ENCODE results near the gene ZNF580. TPM values are rescaled to one million over a fixed set of nuclear protein-coding genes. Genes with fewer than 3 reads are reported as not detected.

Gene ZNF580
- total RNA-seq, 1 donor from 2014 or later = 35.8 TPM

DNA sequence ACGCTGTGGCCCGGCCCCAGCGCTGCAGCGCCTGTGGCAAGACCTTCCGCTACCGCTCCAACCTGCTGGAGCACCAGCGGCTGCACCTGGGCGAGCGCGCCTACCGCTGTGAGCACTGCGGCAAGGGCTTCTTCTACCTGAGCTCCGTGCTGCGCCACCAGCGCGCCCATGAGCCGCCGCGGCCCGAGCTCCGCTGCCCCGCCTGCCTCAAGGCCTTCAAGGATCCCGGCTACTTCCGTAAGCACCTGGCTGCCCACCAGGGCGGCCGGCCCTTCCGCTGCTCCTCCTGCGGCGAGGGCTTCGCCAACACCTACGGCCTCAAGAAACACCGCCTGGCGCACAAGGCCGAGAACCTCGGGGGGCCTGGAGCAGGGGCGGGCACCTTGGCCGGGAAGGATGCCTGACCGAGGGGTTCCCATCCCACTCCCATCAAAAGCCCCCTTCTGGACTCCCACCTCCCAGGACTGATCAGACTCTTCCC is 24.4 kb upstream of the ZNF580 start:
- Histone ChIP-seq H3K79me2 (ENCODE audit: insufficient read depth, low read length) (peaks cover 15% of the 10 kb centered on the region), H3K27me3 (ENCODE audit: insufficient read depth, low read length) (no peaks in the 10 kb centered on the region), H3K9ac (ENCODE audit: low read length) (no peak overlapping the region), H3K4me1 (ENCODE audit: insufficient read depth, low read length) (no peaks in the 10 kb centered on the region), H4K20me1 (ENCODE audit: insufficient read depth, low read length) (peaks cover 23% of the 10 kb centered on the region), H2AFZ (ENCODE audit: low read depth, low read length) (no peak overlapping the region), H3K9me3 (ENCODE audit: insufficient read depth, low read depth, low read length) (no peaks in the 10 kb centered on the region), H3K36me3 (ENCODE audit: insufficient read depth, low read length) (no peaks in the 10 kb centered on the region), H3K27ac (ENCODE audit: low read depth, low read length) (no peak overlapping the region), H3K4me2 (ENCODE audit: low read length) (no peak overlapping the region), H3K4me3 (ENCODE audit: insufficient read depth, low read depth, low read length) (no peak overlapping the region)
- no peak overlapping the region for H3K4me3 Mint-ChIP-seq (ENCODE audit: unreplicated experiment)
- no peaks in the 10 kb centered on the region for H3K27me3 Mint-ChIP-seq (ENCODE audit: low read depth, unreplicated experiment)
- no peaks in the 10 kb centered on the region for H3K9me3 Mint-ChIP-seq (ENCODE audit: unreplicated experiment)
- DNase-seq (ENCODE audit: low read depth) = no peak
- TF ChIP-seq, protein P1, sequence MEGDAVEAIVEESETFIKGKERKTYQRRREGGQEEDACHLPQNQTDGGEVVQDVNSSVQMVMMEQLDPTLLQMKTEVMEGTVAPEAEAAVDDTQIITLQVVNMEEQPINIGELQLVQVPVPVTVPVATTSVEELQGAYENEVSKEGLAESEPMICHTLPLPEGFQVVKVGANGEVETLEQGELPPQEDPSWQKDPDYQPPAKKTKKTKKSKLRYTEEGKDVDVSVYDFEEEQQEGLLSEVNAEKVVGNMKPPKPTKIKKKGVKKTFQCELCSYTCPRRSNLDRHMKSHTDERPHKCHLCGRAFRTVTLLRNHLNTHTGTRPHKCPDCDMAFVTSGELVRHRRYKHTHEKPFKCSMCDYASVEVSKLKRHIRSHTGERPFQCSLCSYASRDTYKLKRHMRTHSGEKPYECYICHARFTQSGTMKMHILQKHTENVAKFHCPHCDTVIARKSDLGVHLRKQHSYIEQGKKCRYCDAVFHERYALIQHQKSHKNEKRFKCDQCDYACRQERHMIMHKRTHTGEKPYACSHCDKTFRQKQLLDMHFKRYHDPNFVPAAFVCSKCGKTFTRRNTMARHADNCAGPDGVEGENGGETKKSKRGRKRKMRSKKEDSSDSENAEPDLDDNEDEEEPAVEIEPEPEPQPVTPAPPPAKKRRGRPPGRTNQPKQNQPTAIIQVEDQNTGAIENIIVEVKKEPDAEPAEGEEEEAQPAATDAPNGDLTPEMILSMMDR (IDR thresholded peaks at IDR 0.05; ENCODE audit: insufficient read depth, low read depth, low read length) = no peak
- no peak for TF ChIP-seq EZH2 (IDR thresholded peaks at IDR 0.05; ENCODE audit: insufficient read depth, low read length)
- H3K27ac Mint-ChIP-seq (ENCODE audit: unreplicated experiment) = no peak overlapping the region
- FAIRE-seq = no peak
- peaks cover 6% of the 10 kb centered on the region for H3K36me3 Mint-ChIP-seq (ENCODE audit: low read depth, unreplicated experiment)
- peaks cover 8% of the 10 kb centered on the region for H3K4me1 Mint-ChIP-seq (ENCODE audit: low read depth, unreplicated experiment)

GRCh38 chr19:55617426-55617825 is 23.4 kb upstream of the ZNF580 start:
- Mint-ChIP-seq H3K27ac (ENCODE audit: unreplicated experiment) (no peak overlapping the region), H3K4me3 (ENCODE audit: unreplicated experiment) (no peak overlapping the region), H3K9me3 (ENCODE audit: unreplicated experiment) (no peaks in the 10 kb centered on the region), H3K27me3 (ENCODE audit: low read depth, unreplicated experiment) (no peaks in the 10 kb centered on the region), H3K36me3 (ENCODE audit: low read depth, unreplicated experiment) (peaks cover 6% of the 10 kb centered on the region), H3K4me1 (ENCODE audit: low read depth, unreplicated experiment) (peaks cover 6% of the 10 kb centered on the region)
- Histone ChIP-seq H3K27ac (ENCODE audit: low read depth, low read length) (no peak overlapping the region), H3K36me3 (ENCODE audit: insufficient read depth, low read length) (no peaks in the 10 kb centered on the region), H3K79me2 (ENCODE audit: insufficient read depth, low read length) (peaks cover 6% of the 10 kb centered on the region), H4K20me1 (ENCODE audit: insufficient read depth, low read length) (peaks cover 13% of the 10 kb centered on the region), H3K9ac (ENCODE audit: low read length) (no peak overlapping the region), H3K4me1 (ENCODE audit: insufficient read depth, low read length) (no peaks in the 10 kb centered on the region), H3K27me3 (ENCODE audit: insufficient read depth, low read length) (no peaks in the 10 kb centered on the region), H3K9me3 (ENCODE audit: insufficient read depth, low read depth, low read length) (no peaks in the 10 kb centered on the region), H2AFZ (ENCODE audit: low read depth, low read length) (no peak overlapping the region), H3K4me2 (ENCODE audit: low read length) (no peak overlapping the region), H3K4me3 (ENCODE audit: insufficient read depth, low read depth, low read length) (no peak overlapping the region)
- no peak for FAIRE-seq
- TF ChIP-seq EZH2 (IDR thresholded peaks at IDR 0.05; ENCODE audit: insufficient read depth, low read length) = no peak
- TF ChIP-seq, protein P1 (IDR thresholded peaks at IDR 0.05; ENCODE audit: insufficient read depth, low read depth, low read length) = no peak
- DNase-seq (ENCODE audit: low read depth) = no peak

- Histone ChIP-seq H3K79me2 (ENCODE audit: insufficient read depth, low read length) (peaks cover 7% of the 10 kb centered on the region), H3K27me3 (ENCODE audit: insufficient read depth, low read length) (no peaks in the 10 kb centered on the region), H3K4me3 (ENCODE audit: insufficient read depth, low read depth, low read length) (no peak overlapping the region), H3K4me2 (ENCODE audit: low read length) (no peak overlapping the region), H4K20me1 (ENCODE audit: insufficient read depth, low read length) (peaks cover 12% of the 10 kb centered on the region), H3K27ac (ENCODE audit: low read depth, low read length) (no peak overlapping the region), H3K9ac (ENCODE audit: low read length) (no peak overlapping the region), H3K9me3 (ENCODE audit: insufficient read depth, low read depth, low read length) (no peaks in the 10 kb centered on the region), H2AFZ (ENCODE audit: low read depth, low read length) (no peak overlapping the region), H3K4me1 (ENCODE audit: insufficient read depth, low read length) (no peaks in the 10 kb centered on the region), H3K36me3 (ENCODE audit: insufficient read depth, low read length) (no peaks in the 10 kb centered on the region)
- no peaks in the 10 kb centered on the region for H3K9me3 Mint-ChIP-seq (ENCODE audit: unreplicated experiment)
- no peak for DNase-seq (ENCODE audit: low read depth)
- H3K36me3 Mint-ChIP-seq (ENCODE audit: low read depth, unreplicated experiment) = peaks cover 6% of the 10 kb centered on the region
- H3K27me3 Mint-ChIP-seq (ENCODE audit: low read depth, unreplicated experiment) = no peaks in the 10 kb centered on the region
- H3K27ac Mint-ChIP-seq (ENCODE audit: unreplicated experiment) = no peak overlapping the region
- TF ChIP-seq, protein P1 (IDR thresholded peaks at IDR 0.05; ENCODE audit: insufficient read depth, low read depth, low read length) = no peak
- no peak for TF ChIP-seq EZH2 (IDR thresholded peaks at IDR 0.05; ENCODE audit: insufficient read depth, low read length)
- H3K4me1 Mint-ChIP-seq (ENCODE audit: low read depth, unreplicated experiment) = peaks cover 6% of the 10 kb centered on the region
- H3K4me3 Mint-ChIP-seq (ENCODE audit: unreplicated experiment) = no peak overlapping the region
- FAIRE-seq = no peak
Observed at GRCh38 chr19:55618426-55618825, 22.4 kb upstream of the ZNF580 start.
